ENCODE measurements around the gene MKNK1.
"Not testable (repeated sequence)": the region's sequence is repeated elsewhere in the genome, so short reads cannot be mapped to it uniquely, and the experiment has no call there.

- not testable (repeated sequence) for TF ChIP-seq CTCF (IDR thresholded peaks at IDR 0.05); ESRRA (CRISPR knock-in tag; IDR thresholded peaks at IDR 0.05; ENCODE audit: borderline replicate concordance); JUN (CRISPR knock-in tag; IDR thresholded peaks at IDR 0.05); AFF4 (CRISPR knock-in tag; IDR thresholded peaks at IDR 0.05; ENCODE audit: borderline replicate concordance)
These were observed 47.1 kb upstream of the MKNK1 start for GRCh38 chr1:46651152-46651551.
